ENCODE results near the gene CCP110.
"Not testable (repeated sequence)": the region's sequence is repeated elsewhere in the genome, so short reads cannot be mapped to it uniquely, and the experiment has no call there.

CCP110 gene

GRCh38 chr16:19528666-19529065 lies 4.9 kb downstream of the CCP110 start:
- Histone ChIP-seq H3K4me1 (ENCODE audit: insufficient read depth, insufficient read length) (no peaks in the 10 kb centered on the region), H3K9me3 (ENCODE audit: insufficient read depth, low read length) (no peaks in the 10 kb centered on the region), H3K36me3 (ENCODE audit: insufficient read depth, insufficient read length, low read length) (peaks cover 49% of the 10 kb centered on the region), H3K9ac (ENCODE audit: insufficient read length, low read depth) (no peak overlapping the region), H3K4me3 (ENCODE audit: insufficient read length, low read depth) (no peak overlapping the region), H3K27me3 (ENCODE audit: insufficient read depth, insufficient read length) (no peaks in the 10 kb centered on the region)
- no peak for TF ChIP-seq SUZ12 (IDR thresholded peaks at IDR 0.05; ENCODE audit: extremely low read depth, insufficient read depth, insufficient read length)
- TF ChIP-seq YY1 (IDR thresholded peaks at IDR 0.05; ENCODE audit: insufficient read depth, insufficient read length): no peak
- DNase-seq (ENCODE audit: low read depth, low spot score): no peak

GRCh38 chr16:19532601-19533000 lies 8.9 kb downstream of the CCP110 start:
- H3K4me1 ChIP-seq (ENCODE audit: insufficient read depth, insufficient read length): no peaks in the 10 kb centered on the region
- H3K9ac ChIP-seq (ENCODE audit: insufficient read length, low read depth): no peak overlapping the region
- H3K36me3 ChIP-seq (ENCODE audit: insufficient read depth, insufficient read length, low read length): peaks cover 71% of the 10 kb centered on the region
- no peak for TF ChIP-seq SUZ12 (IDR thresholded peaks at IDR 0.05; ENCODE audit: extremely low read depth, insufficient read depth, insufficient read length)
- no peak for TF ChIP-seq YY1 (IDR thresholded peaks at IDR 0.05; ENCODE audit: insufficient read depth, insufficient read length)
- no peak for TF ChIP-seq ZNF274 (IDR thresholded peaks at IDR 0.05; ENCODE audit: low read depth, low read length)
- no peaks in the 10 kb centered on the region for H3K27me3 ChIP-seq (ENCODE audit: insufficient read depth, insufficient read length)
- H3K4me3 ChIP-seq (ENCODE audit: insufficient read length, low read depth): no peak overlapping the region
- no peaks in the 10 kb centered on the region for H3K9me3 ChIP-seq (ENCODE audit: insufficient read depth, low read length)
- no peak for DNase-seq (ENCODE audit: low read depth, low spot score)

GRCh38 chr16:19540241-19540970 lies 16.7 kb downstream of the CCP110 start:
- Histone ChIP-seq H3K9me3 (ENCODE audit: insufficient read depth, low read length) (no peaks in the 10 kb centered on the region), H3K4me1 (ENCODE audit: insufficient read depth, insufficient read length) (no peaks in the 10 kb centered on the region), H3K36me3 (ENCODE audit: insufficient read depth, insufficient read length, low read length) (peaks cover 82% of the 10 kb centered on the region), H3K27me3 (ENCODE audit: insufficient read depth, insufficient read length) (no peaks in the 10 kb centered on the region), H3K9ac (ENCODE audit: insufficient read length, low read depth) (no peak overlapping the region), H3K4me3 (ENCODE audit: insufficient read length, low read depth) (no peak overlapping the region)
- TF ChIP-seq SUZ12 (IDR thresholded peaks at IDR 0.05; ENCODE audit: extremely low read depth, insufficient read depth, insufficient read length) (no peak), ZNF274 (IDR thresholded peaks at IDR 0.05; ENCODE audit: low read depth, low read length) (no peak), YY1 (IDR thresholded peaks at IDR 0.05; ENCODE audit: insufficient read depth, insufficient read length) (no peak)
- DNase-seq (ENCODE audit: low read depth, low spot score): no peak

- Histone ChIP-seq H3K9me3 (ENCODE audit: insufficient read depth, low read length) (no peaks in the 10 kb centered on the region), H3K27me3 (ENCODE audit: insufficient read depth, insufficient read length) (no peaks in the 10 kb centered on the region), H3K4me3 (ENCODE audit: insufficient read length, low read depth) (no peak overlapping the region), H3K4me1 (ENCODE audit: insufficient read depth, insufficient read length) (no peaks in the 10 kb centered on the region), H3K36me3 (ENCODE audit: insufficient read depth, insufficient read length, low read length) (peaks cover 73% of the 10 kb centered on the region), H3K9ac (ENCODE audit: insufficient read length, low read depth) (no peak overlapping the region)
- no peak for DNase-seq (ENCODE audit: low read depth, low spot score)
- TF ChIP-seq SUZ12 (IDR thresholded peaks at IDR 0.05; ENCODE audit: extremely low read depth, insufficient read depth, insufficient read length): no peak
- TF ChIP-seq ZNF274 (IDR thresholded peaks at IDR 0.05; ENCODE audit: low read depth, low read length): no peak
- TF ChIP-seq YY1 (IDR thresholded peaks at IDR 0.05; ENCODE audit: insufficient read depth, insufficient read length): no peak
Observed at GRCh38 chr16:19542138-19542821, 18.5 kb downstream of the CCP110 start.

GRCh38 chr16:19543278-19543996 lies 19.7 kb downstream of the CCP110 start:
- peaks cover 67% of the 10 kb centered on the region for H3K36me3 ChIP-seq (ENCODE audit: insufficient read depth, insufficient read length, low read length)
- not testable (repeated sequence) for H3K4me1 ChIP-seq (ENCODE audit: insufficient read depth, insufficient read length); H3K27me3 ChIP-seq (ENCODE audit: insufficient read depth, insufficient read length); H3K4me3 ChIP-seq (ENCODE audit: insufficient read length, low read depth); H3K9me3 ChIP-seq (ENCODE audit: insufficient read depth, low read length); H3K9ac ChIP-seq (ENCODE audit: insufficient read length, low read depth); DNase-seq (ENCODE audit: low read depth, low spot score)

- no peak for DNase-seq (ENCODE audit: low read depth, low spot score)
- no peaks in the 10 kb centered on the region for H3K4me1 ChIP-seq (ENCODE audit: insufficient read depth, insufficient read length)
- peaks cover 61% of the 10 kb centered on the region for H3K36me3 ChIP-seq (ENCODE audit: insufficient read depth, insufficient read length, low read length)
- H3K4me3 ChIP-seq (ENCODE audit: insufficient read length, low read depth): no peak overlapping the region
- no peak overlapping the region for H3K9ac ChIP-seq (ENCODE audit: insufficient read length, low read depth)
- no peaks in the 10 kb centered on the region for H3K27me3 ChIP-seq (ENCODE audit: insufficient read depth, insufficient read length)
- H3K9me3 ChIP-seq (ENCODE audit: insufficient read depth, low read length): no peaks in the 10 kb centered on the region
- TF ChIP-seq ZNF274 (IDR thresholded peaks at IDR 0.05; ENCODE audit: low read depth, low read length): no peak
- TF ChIP-seq SUZ12 (IDR thresholded peaks at IDR 0.05; ENCODE audit: extremely low read depth, insufficient read depth, insufficient read length): no peak
- TF ChIP-seq YY1 (IDR thresholded peaks at IDR 0.05; ENCODE audit: insufficient read depth, insufficient read length): no peak
Observed at GRCh38 chr16:19548144-19548543, 24.4 kb downstream of the CCP110 start.

- DNase-seq (ENCODE audit: low read depth, low spot score): no peak
- no peaks in the 10 kb centered on the region for H3K4me1 ChIP-seq (ENCODE audit: insufficient read depth, insufficient read length)
- no peaks in the 10 kb centered on the region for H3K27me3 ChIP-seq (ENCODE audit: insufficient read depth, insufficient read length)
- H3K36me3 ChIP-seq (ENCODE audit: insufficient read depth, insufficient read length, low read length): peaks cover 59% of the 10 kb centered on the region
- no peak overlapping the region for H3K4me3 ChIP-seq (ENCODE audit: insufficient read length, low read depth)
- no peaks in the 10 kb centered on the region for H3K9me3 ChIP-seq (ENCODE audit: insufficient read depth, low read length)
- no peak for TF ChIP-seq ZNF274 (IDR thresholded peaks at IDR 0.05; ENCODE audit: low read depth, low read length)
- no peak overlapping the region for H3K9ac ChIP-seq (ENCODE audit: insufficient read length, low read depth)
Observed at GRCh38 chr16:19549673-19550072, 25.9 kb downstream of the CCP110 start.

Measured in NT2/D1 (cell line).